ENCODE data around the gene SEMA5A. TPM values are rescaled to one million over a fixed set of nuclear protein-coding genes. Genes with fewer than 3 reads are reported as not detected.

SEMA5A gene
- total RNA-seq, 1 donor, result 57.0 TPM

DNA sequence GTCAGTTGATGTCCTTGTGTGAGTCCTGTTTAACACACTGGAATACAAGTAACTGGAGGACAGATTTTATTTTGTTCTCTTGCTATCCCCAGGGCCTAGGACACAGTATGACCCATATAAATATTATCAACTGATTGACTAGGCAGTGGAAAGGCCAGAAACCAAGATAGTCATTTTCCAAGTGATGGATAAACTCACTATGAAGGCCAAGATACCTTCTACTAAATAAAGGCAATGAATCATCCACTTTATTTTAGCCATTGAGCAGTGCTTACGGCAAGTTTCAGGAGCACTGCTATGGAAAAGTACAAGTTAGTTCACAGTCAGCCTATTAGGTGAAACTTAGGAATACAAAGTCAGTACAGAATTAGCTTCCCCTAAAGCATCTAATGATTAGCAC lies 153.2 kb downstream of the SEMA5A start:
- no peak for DNase-seq (ENCODE audit: low read depth)
- H3K4me3 ChIP-seq (ENCODE audit: low read depth, low read length), result no peak overlapping the region
- TF ChIP-seq, protein P1, sequence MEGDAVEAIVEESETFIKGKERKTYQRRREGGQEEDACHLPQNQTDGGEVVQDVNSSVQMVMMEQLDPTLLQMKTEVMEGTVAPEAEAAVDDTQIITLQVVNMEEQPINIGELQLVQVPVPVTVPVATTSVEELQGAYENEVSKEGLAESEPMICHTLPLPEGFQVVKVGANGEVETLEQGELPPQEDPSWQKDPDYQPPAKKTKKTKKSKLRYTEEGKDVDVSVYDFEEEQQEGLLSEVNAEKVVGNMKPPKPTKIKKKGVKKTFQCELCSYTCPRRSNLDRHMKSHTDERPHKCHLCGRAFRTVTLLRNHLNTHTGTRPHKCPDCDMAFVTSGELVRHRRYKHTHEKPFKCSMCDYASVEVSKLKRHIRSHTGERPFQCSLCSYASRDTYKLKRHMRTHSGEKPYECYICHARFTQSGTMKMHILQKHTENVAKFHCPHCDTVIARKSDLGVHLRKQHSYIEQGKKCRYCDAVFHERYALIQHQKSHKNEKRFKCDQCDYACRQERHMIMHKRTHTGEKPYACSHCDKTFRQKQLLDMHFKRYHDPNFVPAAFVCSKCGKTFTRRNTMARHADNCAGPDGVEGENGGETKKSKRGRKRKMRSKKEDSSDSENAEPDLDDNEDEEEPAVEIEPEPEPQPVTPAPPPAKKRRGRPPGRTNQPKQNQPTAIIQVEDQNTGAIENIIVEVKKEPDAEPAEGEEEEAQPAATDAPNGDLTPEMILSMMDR (IDR thresholded peaks at IDR 0.05; ENCODE audit: insufficient read depth, low read length), result no peak

DNA sequence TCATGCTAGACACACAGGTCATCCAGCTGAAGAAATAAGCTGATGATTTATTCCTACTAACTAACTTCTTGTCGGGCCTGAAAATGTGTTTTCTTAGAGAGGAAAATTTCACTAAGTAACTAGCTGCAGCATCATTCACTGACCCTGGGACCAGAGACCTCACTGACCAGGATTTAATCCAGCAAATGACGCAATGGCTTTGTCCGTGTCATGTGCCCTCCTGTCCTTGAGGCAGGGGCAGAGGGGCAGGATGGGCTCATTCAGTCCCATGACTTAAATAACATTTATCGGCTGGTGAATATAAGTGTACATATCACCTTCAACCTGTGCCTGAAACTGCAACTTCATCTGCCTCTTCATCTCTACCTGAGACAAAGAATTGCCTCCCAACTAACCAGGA lies 154.8 kb downstream of the SEMA5A start:
- DNase-seq (ENCODE audit: low read depth), result no peak
- TF ChIP-seq, protein P1 (IDR thresholded peaks at IDR 0.05; ENCODE audit: insufficient read depth, low read length), result no peak
- H3K4me3 ChIP-seq (ENCODE audit: low read depth, low read length), result no peak overlapping the region

- DNase-seq (ENCODE audit: low read depth), result no peak
- TF ChIP-seq, protein P1 (IDR thresholded peaks at IDR 0.05; ENCODE audit: insufficient read depth, low read length), result no peak
- H3K4me3 ChIP-seq (ENCODE audit: low read depth, low read length), result no peak overlapping the region
These were observed 155.8 kb downstream of the SEMA5A start for GRCh38 chr5:9390113-9390512.

DNA sequence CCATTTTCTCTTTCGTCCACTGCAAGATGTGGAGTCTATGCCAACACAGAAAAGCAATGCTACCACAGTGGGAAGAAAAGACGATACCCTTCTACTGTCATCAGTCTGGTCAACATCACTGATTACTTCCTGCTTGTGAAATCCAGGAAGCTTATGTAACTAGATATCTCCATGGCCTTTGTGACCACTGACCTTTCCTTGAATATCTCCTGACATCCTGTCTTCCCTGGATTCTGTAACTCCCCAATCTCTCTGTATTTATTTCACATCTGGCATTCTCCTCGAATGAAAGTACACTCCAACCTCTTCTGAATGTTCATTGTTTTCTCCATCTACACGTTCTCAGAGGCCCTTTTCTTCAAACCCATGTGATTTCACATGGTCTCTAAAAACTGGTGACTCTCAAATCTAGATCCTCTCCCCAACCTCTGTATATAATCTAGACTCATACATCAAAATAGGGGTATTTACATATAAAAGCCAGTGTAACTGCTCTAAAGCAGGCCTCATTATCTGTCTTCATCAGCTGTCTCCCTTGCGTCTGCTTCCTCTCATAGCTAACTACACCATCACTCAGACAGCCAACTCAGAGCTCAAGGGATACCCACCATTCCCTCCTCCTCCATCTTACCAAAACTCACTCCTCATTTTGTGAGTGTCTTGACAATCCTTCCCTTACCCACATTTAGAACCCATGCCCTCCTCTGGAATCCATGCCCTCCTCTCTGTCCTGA lies 156.8 kb downstream of the SEMA5A start:
- TF ChIP-seq, protein P1 (IDR thresholded peaks at IDR 0.05; ENCODE audit: insufficient read depth, low read length), result no peak
- no peak overlapping the region for H3K4me3 ChIP-seq (ENCODE audit: low read depth, low read length)
- DNase-seq (ENCODE audit: low read depth), result no peak

GRCh38 chr5:9387879-9388278 lies 158.0 kb downstream of the SEMA5A start:
- H3K4me3 ChIP-seq (ENCODE audit: low read depth, low read length), result no peak overlapping the region
- peak; percentile 49 for DNase-seq (ENCODE audit: low read depth)
- TF ChIP-seq, protein P1 (IDR thresholded peaks at IDR 0.05; ENCODE audit: insufficient read depth, low read length), result peak; percentile 22

DNA sequence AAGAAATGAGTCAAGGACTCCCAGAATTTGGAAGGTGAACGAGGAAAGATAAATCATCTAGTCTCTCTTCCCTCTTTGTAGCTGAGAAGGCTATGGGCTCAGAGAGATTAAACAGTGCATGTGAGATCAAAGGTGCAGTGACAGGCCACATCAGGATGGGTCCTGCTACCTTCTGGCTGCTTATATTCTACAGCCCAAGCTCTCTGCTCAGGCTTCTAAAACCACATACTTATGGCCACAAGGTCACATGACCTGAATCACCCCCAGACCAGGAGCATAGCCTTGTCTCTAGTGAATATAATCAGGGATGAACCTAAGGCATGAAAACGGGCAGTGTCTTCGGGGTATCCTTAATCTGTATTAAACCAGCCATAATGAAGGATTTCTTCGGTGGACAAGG lies 158.9 kb downstream of the SEMA5A start:
- no peak for DNase-seq (ENCODE audit: low read depth)
- no peak overlapping the region for H3K4me3 ChIP-seq (ENCODE audit: low read depth, low read length)
- TF ChIP-seq, protein P1 (IDR thresholded peaks at IDR 0.05; ENCODE audit: insufficient read depth, low read length), result no peak

GRCh38 chr5:9382522-9382921 lies 163.4 kb downstream of the SEMA5A start:
- TF ChIP-seq, protein P1 (IDR thresholded peaks at IDR 0.05; ENCODE audit: insufficient read depth, low read length), result no peak
- no peak overlapping the region for H3K4me3 ChIP-seq (ENCODE audit: low read depth, low read length)
- DNase-seq (ENCODE audit: low read depth), result no peak

Measured in fibroblast of the aortic adventitia (primary cell).